IPS-18a (cell line): ENCODE measurements around the gene RCHY1.
"Not testable (repeated sequence)": the region's sequence is repeated elsewhere in the genome, so short reads cannot be mapped to it uniquely, and the experiment has no call there.

Source experiments
- H3K27ac ChIP-seq: one replicate; pipeline ENCODE4 v1.5.1; 2013; ENCODE audit warnings: low read length
- H3K27me3 ChIP-seq: one replicate; pipeline ENCODE4 v1.6.1; 2013; ENCODE audit warnings: mild to moderate bottlenecking, low read length; ENCODE audit not compliant: control insufficient read depth, insufficient read depth
- H3K36me3 ChIP-seq: one replicate; pipeline ENCODE4 v1.6.1; 2013; ENCODE audit warnings: low read depth, low read length; ENCODE audit not compliant: control insufficient read depth
- H3K4me1 ChIP-seq: one replicate; pipeline ENCODE4 v1.6.1; 2013; ENCODE audit warnings: low read depth, low read length; ENCODE audit not compliant: control insufficient read depth
- H3K4me3 ChIP-seq: one replicate; pipeline ENCODE4 v1.5.1; 2013; ENCODE audit warnings: low read length
- H3K9ac ChIP-seq: one replicate; pipeline ENCODE4 v1.6.1; 2013; ENCODE audit warnings: mild to moderate bottlenecking, low read length, moderate library complexity
- H3K9me3 ChIP-seq: one replicate; pipeline ENCODE4 v1.6.1; 2013; ENCODE audit warnings: low read depth, low read length; ENCODE audit not compliant: control insufficient read depth

The RCHY1 gene

DNA sequence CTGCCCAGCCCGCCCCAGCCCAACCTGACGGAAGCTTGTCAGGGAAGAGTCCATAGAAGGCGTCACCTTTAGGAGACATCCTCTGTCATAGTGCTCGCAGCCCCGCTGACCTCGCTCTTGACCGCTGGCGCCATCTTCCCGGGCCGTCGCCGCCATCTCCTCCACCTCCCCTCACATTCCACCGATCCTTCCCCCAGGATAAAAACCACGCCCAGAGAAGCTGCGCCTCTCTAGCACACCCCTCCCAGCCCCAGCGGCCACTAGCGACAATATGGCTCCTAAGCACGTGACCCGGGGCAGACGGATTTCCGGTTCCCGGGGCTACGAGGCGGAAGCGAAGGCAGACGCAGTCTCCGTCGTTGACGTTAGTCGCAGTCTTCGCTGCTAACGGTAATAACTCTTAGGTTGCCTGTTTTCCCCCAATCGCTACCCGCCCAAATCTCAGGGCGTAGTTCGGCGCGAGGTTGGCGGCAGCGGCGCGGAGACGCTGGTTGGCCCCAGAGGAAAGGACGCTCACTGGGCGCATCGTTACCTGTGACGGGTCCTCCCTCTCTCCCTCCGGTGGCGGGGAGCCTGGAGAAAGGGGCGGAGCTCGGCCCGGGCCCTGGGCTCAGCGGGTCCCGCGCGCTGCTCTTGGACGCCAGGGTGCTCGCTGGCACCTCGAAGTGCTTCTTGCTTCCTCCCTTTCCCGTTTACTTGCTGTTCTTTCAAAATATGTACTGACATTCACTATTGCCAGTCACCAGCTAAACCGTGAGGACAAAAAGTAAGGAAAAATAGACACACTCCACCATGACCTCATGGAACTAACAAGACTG lies at the start of gene RCHY1, which contains the start of gene THAP6:
RCHY1 (minus strand) TSS at position 273 of the 818 bp plus-strand sequence; CDS start at position 156, 117 bp downstream.
THAP6 (plus strand) TSS at position 343 of the 818 bp plus-strand sequence. CDS start 980 bp downstream, outside the sequence.
- Histone ChIP-seq H3K4me3 (peak within 1 kb of the TSS; percentile 88), H3K9me3 (no peaks in the 10 kb centered on the region), H3K27ac (peak within 1 kb of the TSS; percentile 73), H3K4me1 (peaks cover 26% of the 10 kb centered on the region), H3K36me3 (peaks cover 18% of the 10 kb centered on the region), H3K9ac (peak within 1 kb of the TSS; percentile 81), H3K27me3 (no peaks in the 10 kb centered on the region)

DNA sequence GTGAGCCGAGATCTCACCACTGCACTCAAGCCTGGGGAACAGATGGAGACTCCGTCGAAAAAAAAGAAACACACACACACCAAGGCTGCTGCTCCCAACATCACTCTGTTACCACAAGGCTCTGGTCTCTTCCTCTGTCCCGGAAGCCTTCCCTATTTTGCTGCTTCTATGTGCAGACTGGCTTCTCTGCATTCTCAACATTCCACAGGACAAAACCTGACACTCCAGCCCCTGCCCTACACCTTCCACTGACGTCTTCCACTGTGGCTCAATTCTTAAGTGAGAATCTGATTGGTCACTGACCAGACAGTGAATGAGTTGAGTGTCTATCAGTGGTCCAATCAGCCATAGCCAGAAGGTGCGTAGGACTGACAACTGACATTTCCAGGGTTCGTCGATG lies 47.6 kb upstream of the RCHY1 start:
- no peaks in the 10 kb centered on the region for H3K36me3 ChIP-seq
- no peaks in the 10 kb centered on the region for H3K9me3 ChIP-seq
- H3K27ac ChIP-seq, result no peak overlapping the region
- no peak overlapping the region for H3K4me3 ChIP-seq
- peaks cover 3% of the 10 kb centered on the region for H3K4me1 ChIP-seq
- no peaks in the 10 kb centered on the region for H3K27me3 ChIP-seq
- no peak overlapping the region for H3K9ac ChIP-seq

DNA sequence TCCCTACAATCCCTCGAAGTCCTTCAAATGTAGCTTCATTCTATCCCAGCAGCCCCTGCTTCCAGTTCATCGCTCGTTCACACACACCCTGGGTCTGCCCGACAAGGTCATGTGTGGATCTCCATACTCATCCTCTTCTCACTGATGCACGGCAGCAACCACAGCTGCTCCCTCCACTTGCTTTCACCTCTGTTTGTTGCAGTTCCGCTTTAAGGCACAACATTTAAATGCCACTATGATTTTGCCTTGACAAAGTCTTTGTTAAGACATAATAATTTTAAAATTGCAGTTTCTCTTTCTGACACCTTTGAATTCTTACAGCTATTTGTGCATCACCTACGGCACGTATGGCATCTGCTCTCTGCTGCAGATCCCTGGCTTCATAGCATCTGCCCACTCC lies 43.5 kb upstream of the RCHY1 start:
- no peaks in the 10 kb centered on the region for H3K27me3 ChIP-seq
- no peak overlapping the region for H3K9ac ChIP-seq

DNA sequence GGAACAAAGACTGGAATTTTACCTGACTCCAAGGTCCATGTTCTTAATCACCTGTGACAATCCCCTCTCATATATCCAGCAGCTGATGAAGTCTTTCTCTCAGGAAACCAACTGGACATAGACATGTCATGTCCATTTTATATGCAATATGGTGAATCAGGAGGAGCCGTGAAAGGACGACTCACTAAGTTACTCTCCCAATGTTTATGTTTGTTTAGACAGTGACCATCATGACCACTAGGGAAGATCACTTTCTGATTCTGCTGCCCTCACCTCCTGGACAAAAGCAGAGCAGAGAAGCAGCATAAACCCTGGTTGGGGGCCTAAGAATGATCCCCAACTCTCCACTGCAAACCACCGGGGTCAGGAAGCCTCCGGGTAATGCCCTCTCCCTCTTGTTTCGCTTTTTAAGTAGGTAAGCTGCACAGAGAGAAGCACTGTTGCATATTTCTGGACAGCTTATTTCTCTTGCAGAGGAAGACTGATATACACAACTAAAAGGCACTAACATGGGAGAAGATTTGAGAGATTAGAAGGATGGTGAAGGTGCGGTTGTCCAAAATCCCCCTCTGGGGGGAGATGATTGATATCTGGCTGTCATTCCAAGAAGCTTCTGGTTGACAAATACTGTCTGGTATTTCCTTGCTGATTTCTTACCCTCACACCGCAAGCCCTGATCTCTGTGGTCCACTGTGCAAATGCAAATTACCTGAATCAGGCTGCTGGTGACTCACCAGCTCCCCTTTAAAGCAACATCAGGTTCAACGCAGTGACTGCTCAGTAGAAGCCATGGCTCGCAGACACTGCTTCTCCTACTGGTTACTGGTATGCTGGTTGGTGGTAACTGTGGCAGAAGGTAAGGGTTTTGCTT lies 41.3 kb upstream of the RCHY1 start, which contains the start of gene ODAPH:
ODAPH (plus strand) TSS at position 773 of the 871 bp plus-strand sequence; CDS start at position 790, 17 bp downstream.
- H3K4me1 ChIP-seq, result no peaks in the 10 kb centered on the region
- H3K36me3 ChIP-seq, result no peaks in the 10 kb centered on the region
- no peak within 1 kb of the TSS for H3K9ac ChIP-seq
- no peaks in the 10 kb centered on the region for H3K27me3 ChIP-seq
- no peak within 1 kb of the TSS for H3K4me3 ChIP-seq
- H3K9me3 ChIP-seq, result no peaks in the 10 kb centered on the region
- no peak within 1 kb of the TSS for H3K27ac ChIP-seq

More for the DNA sequence above, 43.5 kb upstream of the RCHY1 start:
- H3K4me1 ChIP-seq, result peaks cover 3% of the 10 kb centered on the region
- no peaks in the 10 kb centered on the region for H3K9me3 ChIP-seq
- H3K27ac ChIP-seq, result no peak overlapping the region
- H3K4me3 ChIP-seq, result no peak overlapping the region
- no peaks in the 10 kb centered on the region for H3K36me3 ChIP-seq

DNA sequence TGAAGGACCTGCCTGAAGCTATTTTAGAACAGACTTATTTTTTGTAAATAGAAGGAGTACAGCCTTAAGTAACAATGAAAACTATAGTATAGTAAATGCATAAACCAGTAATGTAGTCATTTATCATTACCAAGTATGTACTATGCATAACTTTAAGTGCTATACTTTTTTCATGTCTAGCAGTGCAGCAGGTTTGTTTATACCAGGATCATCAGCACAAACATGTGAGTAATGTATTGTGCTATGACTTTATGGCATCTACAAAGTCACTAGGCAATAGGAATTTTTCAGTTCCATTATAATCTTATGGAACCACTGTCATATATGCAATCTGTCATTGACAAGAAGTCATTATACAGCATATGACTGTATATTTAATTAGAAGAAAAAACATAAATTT lies 38.2 kb upstream of the RCHY1 start:
- Histone ChIP-seq H3K36me3 (no peaks in the 10 kb centered on the region), H3K9ac (no peak overlapping the region), H3K27me3 (no peaks in the 10 kb centered on the region), H3K9me3 (no peaks in the 10 kb centered on the region), H3K27ac (no peak overlapping the region), H3K4me1 (no peaks in the 10 kb centered on the region), H3K4me3 (no peak overlapping the region)

DNA sequence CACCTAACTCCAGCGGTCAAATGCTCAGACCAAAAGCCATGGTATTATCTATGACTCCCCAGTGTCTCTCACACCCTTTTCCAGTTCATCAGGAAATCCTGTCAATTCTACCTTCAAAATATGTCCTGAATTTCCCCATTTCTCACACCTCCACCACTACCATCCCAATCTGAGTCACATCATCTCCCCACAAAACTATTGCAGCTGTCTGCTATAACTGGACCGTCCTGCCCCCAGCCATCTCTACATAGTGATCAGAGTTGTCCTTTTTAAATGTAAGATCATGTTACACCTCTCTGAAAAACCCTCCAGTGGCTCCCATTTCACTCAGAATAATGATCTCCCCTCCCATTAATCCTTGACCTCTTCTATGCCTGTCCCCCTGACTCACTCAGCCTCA lies 34.8 kb upstream of the RCHY1 start:
- no peak overlapping the region for H3K27ac ChIP-seq
- no peak overlapping the region for H3K9ac ChIP-seq
- H3K9me3 ChIP-seq, result no peaks in the 10 kb centered on the region
- H3K36me3 ChIP-seq, result no peaks in the 10 kb centered on the region
- no peaks in the 10 kb centered on the region for H3K27me3 ChIP-seq
- H3K4me1 ChIP-seq, result no peaks in the 10 kb centered on the region
- H3K4me3 ChIP-seq, result no peak overlapping the region

DNA sequence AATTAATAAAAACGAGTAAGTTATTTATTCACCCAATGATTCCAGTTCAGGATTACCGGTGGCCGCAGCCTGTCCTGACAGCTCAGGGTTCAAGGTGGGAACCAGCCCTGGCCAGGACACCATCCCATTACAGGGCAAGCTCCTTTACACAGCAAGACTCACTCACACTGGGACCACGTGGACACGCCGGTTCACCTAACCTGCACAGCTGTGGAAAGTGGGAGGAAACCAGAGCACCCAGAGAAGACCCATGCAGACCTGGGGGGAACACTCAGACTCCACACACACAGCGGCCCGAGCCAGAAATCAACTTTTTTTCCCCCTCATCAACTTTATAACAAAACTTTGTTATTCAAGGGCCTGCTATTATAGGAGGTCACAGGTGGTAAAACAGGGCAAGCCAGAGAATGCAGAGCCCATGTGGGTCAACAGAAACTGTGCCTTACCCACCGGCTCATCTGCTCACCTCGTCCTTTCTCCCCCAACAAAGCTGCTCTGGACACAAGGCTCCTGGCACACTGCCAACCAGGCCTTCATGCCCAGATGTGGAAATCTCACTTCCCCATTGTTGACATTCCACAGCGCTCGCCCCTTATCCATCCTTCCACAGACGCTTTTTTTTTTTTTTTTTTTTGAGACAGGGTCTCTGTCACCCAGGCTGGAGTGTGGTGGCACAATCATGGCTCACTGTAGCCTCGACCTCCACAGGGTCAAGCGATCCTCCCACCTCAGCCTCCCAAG lies 33.6 kb upstream of the RCHY1 start:
- no peak overlapping the region for H3K27ac ChIP-seq
- H3K4me1 ChIP-seq, result no peaks in the 10 kb centered on the region
- H3K27me3 ChIP-seq, result no peaks in the 10 kb centered on the region
- H3K9me3 ChIP-seq, result no peaks in the 10 kb centered on the region
- no peak overlapping the region for H3K4me3 ChIP-seq
- no peak overlapping the region for H3K9ac ChIP-seq
- no peaks in the 10 kb centered on the region for H3K36me3 ChIP-seq

DNA sequence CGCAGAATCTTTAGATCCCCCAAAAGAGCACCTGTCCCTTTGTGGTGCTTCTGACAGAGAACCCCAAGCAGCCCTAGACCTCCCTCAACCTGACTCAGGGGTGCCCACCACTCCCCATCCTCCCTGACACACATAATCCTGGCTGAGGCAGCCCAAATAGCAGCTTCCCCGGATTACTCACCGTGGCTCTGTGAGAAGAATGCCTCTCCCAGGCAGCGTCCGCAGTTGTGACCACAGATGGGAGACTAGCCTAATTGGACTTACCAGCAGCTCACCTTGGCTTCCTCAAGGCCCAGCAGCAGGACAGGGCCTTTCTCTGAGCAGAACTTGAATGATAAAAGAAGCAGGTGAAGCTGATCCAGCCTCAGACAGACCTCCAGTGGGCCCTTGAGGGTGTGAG lies 31.3 kb upstream of the RCHY1 start:
- Histone ChIP-seq H3K27ac (no peak overlapping the region), H3K4me3 (no peak overlapping the region), H3K4me1 (no peaks in the 10 kb centered on the region), H3K9ac (no peak overlapping the region), H3K27me3 (no peaks in the 10 kb centered on the region), H3K9me3 (no peaks in the 10 kb centered on the region), H3K36me3 (no peaks in the 10 kb centered on the region)

DNA sequence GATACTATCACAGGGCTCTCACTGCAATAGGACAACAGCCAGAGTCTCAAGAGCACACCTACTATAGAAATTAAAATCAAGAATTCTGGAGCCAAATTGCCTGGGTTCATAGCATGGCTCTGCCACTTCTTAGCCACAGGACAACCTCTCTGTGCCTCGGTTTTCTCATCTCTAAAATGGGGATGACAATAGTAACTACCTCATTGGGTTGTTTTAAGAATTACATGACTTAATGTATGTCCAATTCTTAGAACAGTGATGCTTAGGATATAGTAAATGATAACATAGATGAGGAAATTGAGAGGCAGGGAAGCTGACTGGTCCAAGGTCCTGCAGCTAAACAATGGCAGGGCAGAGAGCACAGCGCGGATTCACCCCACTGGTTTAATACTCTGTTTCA lies 30.7 kb upstream of the RCHY1 start:
- Histone ChIP-seq H3K9ac (no peak overlapping the region), H3K27ac (no peak overlapping the region), H3K27me3 (no peaks in the 10 kb centered on the region), H3K4me3 (no peak overlapping the region), H3K4me1 (no peaks in the 10 kb centered on the region), H3K36me3 (no peaks in the 10 kb centered on the region), H3K9me3 (no peaks in the 10 kb centered on the region)

DNA sequence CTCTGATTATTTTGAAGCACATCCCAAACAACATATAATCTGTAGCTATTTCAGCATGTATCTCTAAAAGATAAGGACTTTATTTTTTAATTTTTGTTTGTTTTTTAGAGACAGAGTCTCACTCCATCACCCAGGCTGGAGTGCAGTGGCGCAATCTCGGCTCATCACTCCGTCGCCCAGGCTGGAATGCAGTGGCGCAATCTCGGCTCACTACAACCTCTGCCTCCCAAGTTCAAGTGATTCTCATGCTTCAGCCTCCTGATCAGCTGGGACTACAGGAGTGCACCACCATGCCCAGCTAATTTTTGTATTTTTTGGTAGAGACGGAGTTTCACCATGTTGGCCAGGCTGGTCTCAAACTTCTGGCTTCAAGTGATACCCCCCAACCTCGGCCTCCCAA lies 30.0 kb upstream of the RCHY1 start:
- not testable (repeated sequence) for H3K36me3 ChIP-seq, H3K4me3 ChIP-seq, H3K9me3 ChIP-seq, H3K27me3 ChIP-seq, H3K4me1 ChIP-seq, H3K9ac ChIP-seq, H3K27ac ChIP-seq

DNA sequence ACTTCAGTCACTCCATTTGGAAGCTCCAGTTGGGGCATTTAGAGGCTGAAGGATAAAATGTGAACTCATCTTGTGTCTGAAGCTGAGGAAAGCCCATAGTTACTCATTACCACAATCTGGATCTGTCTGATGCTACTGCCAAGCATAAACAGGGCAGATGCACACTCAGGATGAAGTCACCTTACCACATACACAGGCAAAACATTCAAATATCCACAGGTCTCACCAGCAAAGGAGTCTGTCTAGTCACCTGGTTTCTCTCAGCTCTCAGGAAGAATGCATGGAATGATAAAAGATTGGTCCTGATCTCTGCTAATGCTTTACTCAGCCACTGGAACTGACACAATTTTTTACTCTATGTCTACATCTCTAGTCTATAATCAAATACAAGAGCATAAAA lies 28.6 kb upstream of the RCHY1 start:
- no peak overlapping the region for H3K9ac ChIP-seq
- no peak overlapping the region for H3K27ac ChIP-seq
- no peak overlapping the region for H3K4me3 ChIP-seq
- H3K36me3 ChIP-seq, result no peaks in the 10 kb centered on the region
- no peaks in the 10 kb centered on the region for H3K27me3 ChIP-seq
- no peaks in the 10 kb centered on the region for H3K9me3 ChIP-seq
- H3K4me1 ChIP-seq, result no peaks in the 10 kb centered on the region
